Neutrophil (primary cell): ENCODE results near the gene POLR2B.

Experiments
- H3K27ac ChIP-seq: fragments of 200-600 bp; sonication (generic); 2 replicates; pipeline ENCODE4 v1.5.1; 2016; ENCODE audit warnings: mild to moderate bottlenecking, moderate library complexity
- H3K27me3 ChIP-seq: fragments of 200-600 bp; sonication (generic); 2 replicates; pipeline ENCODE4 v1.6.0; 2016; ENCODE audit warnings: mild to moderate bottlenecking
- H3K36me3 ChIP-seq: fragments of 200-600 bp; sonication (generic); 2 replicates; pipeline ENCODE4 v1.5.1; 2017
- H3K4me1 ChIP-seq, 2 experiments: fragments of 200-600 bp in 1 of 2; sonication (generic) in 1 of 2; 1 replicate in 1 of 2; 2 replicates in 1 of 2; pipeline versions ENCODE4 v1.5.1 to v1.6.1; 2013 to 2016; ENCODE audit warnings: low read depth in 1 of 2, low read length in 1 of 2, mild to moderate bottlenecking in 1 of 2, moderate library complexity in 1 of 2; ENCODE audit not compliant: control insufficient read depth in 1 of 2, insufficient read depth in 1 of 2
- H3K4me3 ChIP-seq, 2 experiments: fragments of 200-600 bp in 1 of 2; sonication (generic) in 1 of 2; 1 replicate in 1 of 2; 2 replicates in 1 of 2; pipeline ENCODE4 v1.5.1; 2013 to 2016; ENCODE audit warnings: low read depth in 1 of 2, low read length in 1 of 2, mild to moderate bottlenecking in 1 of 2, moderate library complexity in 1 of 2
- H3K9me3 ChIP-seq: fragments of 200-600 bp; sonication (generic); 2 replicates; pipeline ENCODE4 v1.5.1; 2016
- CTCF ChIP-seq: fragments of 200-600 bp; sonication (generic); IDR thresholded peaks from 2 replicates; pipeline ENCODE4 v1.5.1; 2016; ENCODE audit warnings: antibody characterized with exemption

The POLR2B gene

GRCh38 chr4:57077550-57078343, 99.1 kb downstream of the POLR2B start:
- no peaks in the 10 kb centered on the region for H3K4me1 ChIP-seq
- no peak for TF ChIP-seq CTCF
- no peaks in the 10 kb centered on the region for H3K36me3 ChIP-seq
- no peaks in the 10 kb centered on the region for H3K27me3 ChIP-seq
- H3K9me3 ChIP-seq, result no peaks in the 10 kb centered on the region
- no peak overlapping the region for H3K4me3 ChIP-seq
- no peak overlapping the region for H3K27ac ChIP-seq

- no peaks in the 10 kb centered on the region for H3K27me3 ChIP-seq
- no peak overlapping the region for H3K27ac ChIP-seq
- TF ChIP-seq CTCF, result no peak
- H3K36me3 ChIP-seq, result no peaks in the 10 kb centered on the region
- H3K9me3 ChIP-seq, result no peaks in the 10 kb centered on the region
- H3K4me1 ChIP-seq, result no peaks in the 10 kb centered on the region
- H3K4me3 ChIP-seq, result no peak overlapping the region
Measured at GRCh38 chr4:57078685-57079521, 100.2 kb downstream of the POLR2B start.
